GM23338 (cell line): Measurements from ENCODE around the gene KIF6. TPM values are rescaled to one million over a fixed set of nuclear protein-coding genes. Genes with fewer than 3 reads are reported as not detected.

ENCODE experiments used
- ATAC-seq: fragments of 200-7000 bp; cut with Tn5 transposase; 3 replicates; pipeline ENCODE4 v1.9.1; 2020
- DNase-seq: peaks from one replicate; pipeline ENCODE4 v3.0.0-alpha.2; 2015; ENCODE audit warnings: low spot score
- H2AFZ ChIP-seq: fragments of 200-600 bp; sonication (generic); 2 replicates; pipeline ENCODE4 v1.8.0; 2016; ENCODE audit warnings: antibody characterized with exemption, mild to moderate bottlenecking, moderate library complexity
- H3F3A ChIP-seq: fragments of 200-600 bp; sonication (generic); replicated peaks from 2 replicates; pipeline ENCODE4 v1.8.0; 2017; ENCODE audit warnings: antibody characterized with exemption, mixed run types, low read depth
- H3K27ac ChIP-seq: fragments of 200-600 bp; sonication (generic); 2 replicates; pipeline ENCODE4 v1.6.1; 2016; ENCODE audit warnings: low read depth
- H3K27me3 ChIP-seq: fragments of 200-600 bp; sonication (generic); 2 replicates; pipeline ENCODE4 v1.8.0; 2016; ENCODE audit warnings: mild to moderate bottlenecking, mixed run types, moderate library complexity; ENCODE audit not compliant: insufficient read depth
- H3K36me3 ChIP-seq: fragments of 200-600 bp; sonication (generic); 2 replicates; pipeline ENCODE4 v1.8.0; 2016; ENCODE audit warnings: mild to moderate bottlenecking; ENCODE audit not compliant: insufficient read depth
- H3K4me1 ChIP-seq: fragments of 200-600 bp; sonication (generic); 2 replicates; pipeline ENCODE4 v1.8.0; 2016; ENCODE audit warnings: mild to moderate bottlenecking, moderate library complexity; ENCODE audit not compliant: insufficient read depth
- H3K4me2 ChIP-seq: fragments of 200-600 bp; sonication (generic); 2 replicates; pipeline ENCODE4 v1.7.1; 2017; ENCODE audit warnings: mixed run types
- H3K4me3 ChIP-seq: fragments of 200-600 bp; sonication (generic); 2 replicates; pipeline ENCODE4 v1.6.1; 2016; ENCODE audit warnings: mixed run types
- H3K79me2 ChIP-seq: fragments of 200-600 bp; sonication (generic); replicated peaks from 2 replicates; pipeline ENCODE4 v1.8.0; 2017; ENCODE audit warnings: mild to moderate bottlenecking; ENCODE audit not compliant: insufficient read depth
- H3K9me2 ChIP-seq: fragments of 200-600 bp; sonication (generic); 2 replicates; pipeline ENCODE4 v1.8.0; 2017; ENCODE audit not compliant: insufficient read depth
- H4K20me1 ChIP-seq: fragments of 200-600 bp; sonication (generic); replicated peaks from 2 replicates; pipeline ENCODE4 v1.8.0; 2017; ENCODE audit warnings: mild to moderate bottlenecking; ENCODE audit not compliant: insufficient read depth
- H3K27ac Mint-ChIP-seq: 2 replicates; pipeline ENCODE4 v1.8.0; 2020; ENCODE audit warnings: inconsistent platforms, mild to moderate bottlenecking, moderate library complexity, mixed read lengths
- H3K27me3 Mint-ChIP-seq: 3 replicates; pipeline ENCODE4 v1.8.0; 2022; ENCODE audit warnings: low read depth, mild to moderate bottlenecking, moderate library complexity, mixed read lengths, inconsistent platforms; ENCODE audit not compliant: insufficient read depth, poor library complexity
- H3K36me3 Mint-ChIP-seq: 3 replicates; pipeline ENCODE4 v1.8.0; 2021; ENCODE audit warnings: low read depth, mild to moderate bottlenecking, inconsistent platforms, moderate library complexity, mixed read lengths
- H3K4me1 Mint-ChIP-seq: 3 replicates; pipeline ENCODE4 v1.8.0; 2020; ENCODE audit warnings: mild to moderate bottlenecking, inconsistent platforms, mixed read lengths
- H3K4me3 Mint-ChIP-seq: 3 replicates; pipeline ENCODE4 v1.8.0; 2021; ENCODE audit warnings: moderate library complexity, mild to moderate bottlenecking, inconsistent platforms, mixed read lengths
- H3K9me3 Mint-ChIP-seq: 3 replicates; pipeline ENCODE4 v1.8.0; 2020; ENCODE audit warnings: moderate library complexity, mild to moderate bottlenecking, inconsistent platforms, mixed read lengths
- CREB1 ChIP-seq: fragments of 250-450 bp; sonication (Bioruptor Pico); IDR thresholded peaks from 2 replicates; pipeline ENCODE4 v1.5.0; 2020; ENCODE audit warnings: low read depth, mild to moderate bottlenecking, moderate library complexity
- CTCF ChIP-seq, 2 experiments: fragments of 200-600 bp in 1 of 2; sonication (generic) in 1 of 2; conservative IDR thresholded peaks; 2 replicates each; pipeline versions ENCODE4 v1.5.1 to v1.6.1; 2016 to 2017; ENCODE audit warnings: antibody characterized with exemption in 2 of 2, low read depth in 2 of 2, mild to moderate bottlenecking in 2 of 2, moderate library complexity in 1 of 2
- EZH2 ChIP-seq: fragments of 200-600 bp; sonication (generic); IDR thresholded peaks from one replicate; pipeline ENCODE4 v1.8.0; 2017; ENCODE audit warnings: antibody characterized with exemption, mild to moderate bottlenecking, low read depth; ENCODE audit not compliant: unreplicated experiment
- EZH2phosphoT487 ChIP-seq: fragments of 200-600 bp; sonication (generic); IDR thresholded peaks from one replicate; pipeline ENCODE4 v1.8.1; 2018; ENCODE audit warnings: antibody characterized with exemption; ENCODE audit not compliant: unreplicated experiment
- POLR2AphosphoS5 ChIP-seq: IDR thresholded peaks from 2 replicates; pipeline ENCODE4 v1.6.1; 2016; ENCODE audit warnings: antibody characterized with exemption, low read depth
- STAT1 ChIP-seq: IDR thresholded peaks from one replicate; pipeline ENCODE4 v1.6.1; 2016; ENCODE audit warnings: antibody characterized with exemption; ENCODE audit not compliant: unreplicated experiment
- ZNF114 ChIP-seq: fragments of 250-450 bp; sonication (Bioruptor Pico); IDR thresholded peaks from 2 replicates; pipeline ENCODE4 v1.5.0; 2020; ENCODE audit warnings: mild to moderate bottlenecking, moderate library complexity
- polyA plus RNA-seq: library from polyadenylated mRNA; unstranded; fragments of >200 nt; fragmentation: Nextera tagmentation; extraction: Ambion mirVana; gene quantifications from 2 replicates; pipeline ENCODE4 v1.2.1, GENCODE V29; 2016
- total RNA-seq: library from RNA; depleted of rRNA; stranded (reverse); fragments of >200 nt; shearing (Covaris generic); gene quantifications from 2 replicates; pipeline ENCODE4 v1.2.3, GENCODE V29; 2014
- TF ChIP-seq, protein P1 (sequence below): fragments of 250-450 bp; sonication (Bioruptor Pico); IDR thresholded peaks from 2 replicates; pipeline ENCODE4 v1.5.0; 2020; ENCODE audit warnings: mild to moderate bottlenecking, moderate library complexity

Gene KIF6
- total and polyA plus RNA-seq, 2 experiments from 2014 or later = 0.87 to 1.7 TPM

DNA sequence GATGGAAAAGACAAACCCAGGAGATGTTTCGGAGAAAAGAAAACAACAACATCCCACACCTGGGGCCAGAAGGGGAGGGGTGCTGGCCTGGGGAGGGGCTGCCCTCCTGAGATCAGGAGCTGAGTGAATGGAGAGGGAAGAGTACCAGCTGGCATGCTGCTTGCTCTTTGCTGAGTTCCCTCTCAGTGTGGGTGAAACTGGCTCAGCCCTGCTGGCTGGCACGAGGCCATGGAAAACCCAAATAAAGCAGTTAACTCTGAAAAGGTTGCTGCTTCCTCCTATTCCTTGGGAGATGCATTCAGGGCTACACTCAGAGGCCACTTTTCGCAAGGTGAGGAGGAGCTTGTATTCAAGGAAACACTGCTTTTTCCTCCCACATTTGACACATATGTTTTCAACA, 394.7 kb downstream of the KIF6 start (continued):
- TF ChIP-seq, protein P1, sequence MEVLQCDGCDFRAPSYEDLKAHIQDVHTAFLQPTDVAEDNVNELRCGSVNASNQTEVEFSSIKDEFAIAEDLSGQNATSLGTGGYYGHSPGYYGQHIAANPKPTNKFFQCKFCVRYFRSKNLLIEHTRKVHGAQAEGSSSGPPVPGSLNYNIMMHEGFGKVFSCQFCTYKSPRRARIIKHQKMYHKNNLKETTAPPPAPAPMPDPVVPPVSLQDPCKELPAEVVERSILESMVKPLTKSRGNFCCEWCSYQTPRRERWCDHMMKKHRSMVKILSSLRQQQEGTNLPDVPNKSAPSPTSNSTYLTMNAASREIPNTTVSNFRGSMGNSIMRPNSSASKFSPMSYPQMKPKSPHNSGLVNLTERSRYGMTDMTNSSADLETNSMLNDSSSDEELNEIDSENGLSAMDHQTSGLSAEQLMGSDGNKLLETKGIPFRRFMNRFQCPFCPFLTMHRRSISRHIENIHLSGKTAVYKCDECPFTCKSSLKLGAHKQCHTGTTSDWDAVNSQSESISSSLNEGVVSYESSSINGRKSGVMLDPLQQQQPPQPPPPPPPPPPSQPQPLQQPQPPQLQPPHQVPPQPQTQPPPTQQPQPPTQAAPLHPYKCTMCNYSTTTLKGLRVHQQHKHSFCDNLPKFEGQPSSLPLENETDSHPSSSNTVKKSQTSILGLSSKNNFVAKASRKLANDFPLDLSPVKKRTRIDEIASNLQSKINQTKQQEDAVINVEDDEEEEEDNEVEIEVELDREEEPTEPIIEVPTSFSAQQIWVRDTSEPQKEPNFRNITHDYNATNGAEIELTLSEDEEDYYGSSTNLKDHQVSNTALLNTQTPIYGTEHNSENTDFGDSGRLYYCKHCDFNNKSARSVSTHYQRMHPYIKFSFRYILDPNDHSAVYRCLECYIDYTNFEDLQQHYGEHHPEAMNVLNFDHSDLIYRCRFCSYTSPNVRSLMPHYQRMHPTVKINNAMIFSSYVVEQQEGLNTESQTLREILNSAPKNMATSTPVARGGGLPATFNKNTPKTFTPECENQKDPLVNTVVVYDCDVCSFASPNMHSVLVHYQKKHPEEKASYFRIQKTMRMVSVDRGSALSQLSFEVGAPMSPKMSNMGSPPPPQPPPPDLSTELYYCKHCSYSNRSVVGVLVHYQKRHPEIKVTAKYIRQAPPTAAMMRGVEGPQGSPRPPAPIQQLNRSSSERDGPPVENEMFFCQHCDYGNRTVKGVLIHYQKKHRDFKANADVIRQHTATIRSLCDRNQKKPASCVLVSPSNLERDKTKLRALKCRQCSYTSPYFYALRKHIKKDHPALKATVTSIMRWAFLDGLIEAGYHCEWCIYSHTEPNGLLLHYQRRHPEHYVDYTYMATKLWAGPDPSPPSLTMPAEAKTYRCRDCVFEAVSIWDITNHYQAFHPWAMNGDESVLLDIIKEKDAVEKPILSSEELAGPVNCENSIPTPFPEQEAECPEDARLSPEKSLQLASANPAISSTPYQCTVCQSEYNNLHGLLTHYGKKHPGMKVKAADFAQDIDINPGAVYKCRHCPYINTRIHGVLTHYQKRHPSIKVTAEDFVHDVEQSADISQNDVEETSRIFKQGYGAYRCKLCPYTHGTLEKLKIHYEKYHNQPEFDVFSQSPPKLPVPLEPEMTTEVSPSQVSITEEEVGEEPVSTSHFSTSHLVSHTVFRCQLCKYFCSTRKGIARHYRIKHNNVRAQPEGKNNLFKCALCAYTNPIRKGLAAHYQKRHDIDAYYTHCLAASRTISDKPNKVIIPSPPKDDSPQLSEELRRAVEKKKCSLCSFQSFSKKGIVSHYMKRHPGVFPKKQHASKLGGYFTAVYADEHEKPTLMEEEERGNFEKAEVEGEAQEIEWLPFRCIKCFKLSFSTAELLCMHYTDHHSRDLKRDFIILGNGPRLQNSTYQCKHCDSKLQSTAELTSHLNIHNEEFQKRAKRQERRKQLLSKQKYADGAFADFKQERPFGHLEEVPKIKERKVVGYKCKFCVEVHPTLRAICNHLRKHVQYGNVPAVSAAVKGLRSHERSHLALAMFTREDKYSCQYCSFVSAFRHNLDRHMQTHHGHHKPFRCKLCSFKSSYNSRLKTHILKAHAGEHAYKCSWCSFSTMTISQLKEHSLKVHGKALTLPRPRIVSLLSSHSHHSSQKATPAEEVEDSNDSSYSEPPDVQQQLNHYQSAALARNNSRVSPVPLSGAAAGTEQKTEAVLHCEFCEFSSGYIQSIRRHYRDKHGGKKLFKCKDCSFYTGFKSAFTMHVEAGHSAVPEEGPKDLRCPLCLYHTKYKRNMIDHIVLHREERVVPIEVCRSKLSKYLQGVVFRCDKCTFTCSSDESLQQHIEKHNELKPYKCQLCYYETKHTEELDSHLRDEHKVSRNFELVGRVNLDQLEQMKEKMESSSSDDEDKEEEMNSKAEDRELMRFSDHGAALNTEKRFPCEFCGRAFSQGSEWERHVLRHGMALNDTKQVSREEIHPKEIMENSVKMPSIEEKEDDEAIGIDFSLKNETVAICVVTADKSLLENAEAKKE (CRISPR knock-in tag) = no peak

- Histone ChIP-seq H4K20me1 (no peaks in the 10 kb centered on the region), H3K79me2 (no peaks in the 10 kb centered on the region), H3K27me3 (no peaks in the 10 kb centered on the region), H3K4me1 (no peaks in the 10 kb centered on the region), H3K4me2 (no peak overlapping the region), H3K27ac (no peak overlapping the region), H3K9me2 (no peaks in the 10 kb centered on the region), H3K36me3 (no peaks in the 10 kb centered on the region), H2AFZ (no peak overlapping the region), H3F3A (no peaks in the 10 kb centered on the region), H3K4me3 (no peak overlapping the region)
- no peak for ATAC-seq
- Mint-ChIP-seq H3K9me3 (no peaks in the 10 kb centered on the region), H3K4me1 (no peaks in the 10 kb centered on the region; the same call in 2 of the 3 replicates), H3K27ac (no peak overlapping the region), H3K4me3 (no peak overlapping the region), H3K27me3 (peaks cover 5% of the 10 kb centered on the region), H3K36me3 (no peaks in the 10 kb centered on the region; the same call in 2 of the 3 replicates)
- DNase-seq = no peak
- no peak for TF ChIP-seq EZH2
- TF ChIP-seq CREB1 (CRISPR knock-in tag) = no peak
- TF ChIP-seq POLR2AphosphoS5 = no peak
- TF ChIP-seq CTCF (conservative IDR thresholded peaks at IDR 0.05; ENCODE audit: low read depth in 2 of 2) = no peak
- no peak for TF ChIP-seq STAT1
- no peak for TF ChIP-seq ZNF114 (CRISPR knock-in tag)
- TF ChIP-seq, protein P1 (CRISPR knock-in tag) = no peak
- TF ChIP-seq EZH2phosphoT487 = no peak
Measured at GRCh38 chr6:39330057-39330456, 395.2 kb downstream of the KIF6 start.
